Measurements from ENCODE around the gene ALX4. TPM values are rescaled to one million over a fixed set of nuclear protein-coding genes. Genes with fewer than 3 reads are reported as not detected.

ALX4 gene
- 0.08 TPM for polyA plus RNA-seq (2012; ENCODE audit: insufficient read depth, insufficient read length, low read depth)

GRCh38 chr11:44309478-44310205 lies at the start of gene ALX4:
Gene ALX4 (minus strand): TSS chr11:44310139. CDS start chr11:44310062, 77 bp downstream.
- no peak within 1 kb of the TSS for H3K4me3 ChIP-seq (ENCODE audit: low read depth, low read length)
- DNase-seq = no peak
- H3K4me1 ChIP-seq = no peaks in the 10 kb centered on the region
- no peak for TF ChIP-seq CTCF (IDR thresholded peaks at IDR 0.05; ENCODE audit: low read depth, low read length)
- no peaks in the 10 kb centered on the region for H3K9me3 ChIP-seq
- no peaks in the 10 kb centered on the region for H3K36me3 ChIP-seq
- peaks cover 95% of the 10 kb centered on the region for H3K27me3 ChIP-seq

- DNase-seq = no peak
- no peaks in the 10 kb centered on the region for H3K4me1 ChIP-seq
- H3K9me3 ChIP-seq = no peaks in the 10 kb centered on the region
- no peak overlapping the region for H3K4me3 ChIP-seq (ENCODE audit: low read depth, low read length)
- no peaks in the 10 kb centered on the region for H3K27me3 ChIP-seq
- TF ChIP-seq CTCF (IDR thresholded peaks at IDR 0.05; ENCODE audit: low read depth, low read length) = no peak
- H3K36me3 ChIP-seq = no peaks in the 10 kb centered on the region
These were observed 49.2 kb upstream of the ALX4 start for GRCh38 chr11:44359162-44359561.

- no peaks in the 10 kb centered on the region for H3K4me1 ChIP-seq
- H3K9me3 ChIP-seq = no peaks in the 10 kb centered on the region
- H3K27me3 ChIP-seq = no peaks in the 10 kb centered on the region
- DNase-seq = no peak
- no peak for TF ChIP-seq CTCF (IDR thresholded peaks at IDR 0.05; ENCODE audit: low read depth, low read length)
- H3K36me3 ChIP-seq = no peaks in the 10 kb centered on the region
- H3K4me3 ChIP-seq (ENCODE audit: low read depth, low read length) = no peak overlapping the region
These were observed 48.8 kb upstream of the ALX4 start for GRCh38 chr11:44358713-44359112.

GRCh38 chr11:44357711-44358110 lies 47.8 kb upstream of the ALX4 start:
- Histone ChIP-seq H3K4me3 (ENCODE audit: low read depth, low read length) (no peak overlapping the region), H3K4me1 (no peaks in the 10 kb centered on the region), H3K27me3 (no peaks in the 10 kb centered on the region), H3K36me3 (no peaks in the 10 kb centered on the region), H3K9me3 (no peaks in the 10 kb centered on the region)
- no peak for DNase-seq
- TF ChIP-seq CTCF (IDR thresholded peaks at IDR 0.05; ENCODE audit: low read depth, low read length) = no peak

- Histone ChIP-seq H3K9me3 (no peaks in the 10 kb centered on the region), H3K4me1 (no peaks in the 10 kb centered on the region), H3K36me3 (no peaks in the 10 kb centered on the region), H3K27me3 (no peaks in the 10 kb centered on the region), H3K4me3 (ENCODE audit: low read depth, low read length) (no peak overlapping the region)
- peak; percentile 7 for DNase-seq
- no peak for TF ChIP-seq CTCF (IDR thresholded peaks at IDR 0.05; ENCODE audit: low read depth, low read length)
These were observed 46.4 kb upstream of the ALX4 start for GRCh38 chr11:44356351-44356750.

- no peaks in the 10 kb centered on the region for H3K4me1 ChIP-seq
- H3K4me3 ChIP-seq (ENCODE audit: low read depth, low read length) = no peak overlapping the region
- H3K36me3 ChIP-seq = no peaks in the 10 kb centered on the region
- no peaks in the 10 kb centered on the region for H3K9me3 ChIP-seq
- H3K27me3 ChIP-seq = no peaks in the 10 kb centered on the region
- peak; percentile 30; the same call in 1 of the 2 replicates for TF ChIP-seq CTCF (IDR thresholded peaks at IDR 0.05; ENCODE audit: low read depth, low read length)
- no peak for DNase-seq
These were observed 42.1 kb upstream of the ALX4 start for GRCh38 chr11:44351898-44352498.
